Measurements from ENCODE around the gene SPOP.
"Not testable (repeated sequence)": the region's sequence is repeated elsewhere in the genome, so short reads cannot be mapped to it uniquely, and the experiment has no call there.

The SPOP gene

DNA sequence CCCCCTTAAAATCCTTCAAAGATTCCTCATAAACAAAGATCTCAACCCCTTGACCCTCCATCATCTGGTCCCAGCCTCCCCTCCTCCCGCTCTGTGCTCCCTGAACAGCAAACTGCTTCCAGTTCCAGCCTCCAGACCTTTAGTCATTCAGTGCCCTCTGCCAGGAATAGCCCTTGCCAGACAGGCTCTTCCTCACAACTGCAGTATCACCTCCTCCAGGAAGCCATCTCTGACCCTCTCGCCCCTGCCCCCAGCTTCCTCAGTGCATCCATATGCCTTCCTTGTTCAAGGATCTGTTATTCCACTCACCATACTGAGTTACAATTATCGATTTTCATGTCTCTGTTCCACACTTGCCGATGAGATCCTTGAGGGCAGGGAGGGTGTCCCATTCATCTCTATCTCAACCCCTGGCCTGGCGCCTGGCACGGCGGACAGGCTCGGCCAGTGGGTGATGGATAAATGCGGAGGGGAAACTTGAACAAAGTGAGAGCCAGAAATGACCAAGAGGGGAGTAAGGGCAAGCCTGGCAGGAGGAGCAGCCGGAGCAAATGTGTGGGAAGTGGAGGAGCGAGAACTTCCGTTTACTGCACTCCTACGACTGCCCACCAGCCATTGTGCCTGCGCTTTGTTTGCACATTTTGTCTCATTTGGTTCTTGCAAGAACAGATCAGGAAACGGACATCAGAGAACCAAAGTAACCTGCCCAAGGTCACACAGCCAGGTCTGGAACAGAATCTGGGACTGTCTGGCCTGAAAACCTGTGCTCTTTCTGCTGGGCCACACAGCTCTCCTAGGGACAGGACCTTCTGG, 104.2 kb downstream of the SPOP start:
- POLR2A ChIA-PET, result no interaction called here
- CTCF ChIA-PET, result interaction anchor here (0.7 to 20.7 kb wide), 4 partner anchors 17 to 423 kb away, joined by 3 to 880 read pairs (median 6); partner anchors contain the start of gene SLC35B1

DNA sequence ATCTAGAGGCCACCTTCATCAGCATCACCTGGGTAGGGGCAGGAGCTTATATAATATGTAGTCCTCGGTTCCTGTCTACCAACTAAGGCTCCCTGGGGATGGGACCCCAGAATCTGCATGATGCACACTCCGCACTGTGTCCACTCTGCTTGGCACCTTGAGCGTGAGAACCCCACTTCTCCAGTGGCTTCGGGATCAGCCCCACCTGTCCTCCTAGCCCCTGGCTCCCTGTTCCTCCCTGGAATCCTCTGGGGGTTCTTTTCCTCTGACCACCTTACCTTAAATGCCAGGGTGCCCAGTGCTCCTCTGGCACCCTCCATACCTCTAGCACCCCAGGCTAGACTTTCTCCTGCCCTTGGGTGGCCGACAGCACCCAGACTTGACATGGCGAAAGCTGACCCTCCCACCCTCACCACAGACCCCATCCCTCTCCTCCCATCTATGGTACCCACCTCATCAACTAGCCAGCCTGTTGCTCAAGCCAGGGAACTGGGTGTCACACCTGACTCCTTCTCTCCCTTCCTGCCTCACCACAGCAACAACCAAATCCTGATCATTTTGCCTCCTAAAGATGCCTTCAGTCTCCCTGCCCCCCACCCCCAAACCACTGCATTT, 105.0 kb downstream of the SPOP start:
- no peak for DNase-seq (ENCODE audit: extremely low spot score)
- TF ChIP-seq, protein P1, sequence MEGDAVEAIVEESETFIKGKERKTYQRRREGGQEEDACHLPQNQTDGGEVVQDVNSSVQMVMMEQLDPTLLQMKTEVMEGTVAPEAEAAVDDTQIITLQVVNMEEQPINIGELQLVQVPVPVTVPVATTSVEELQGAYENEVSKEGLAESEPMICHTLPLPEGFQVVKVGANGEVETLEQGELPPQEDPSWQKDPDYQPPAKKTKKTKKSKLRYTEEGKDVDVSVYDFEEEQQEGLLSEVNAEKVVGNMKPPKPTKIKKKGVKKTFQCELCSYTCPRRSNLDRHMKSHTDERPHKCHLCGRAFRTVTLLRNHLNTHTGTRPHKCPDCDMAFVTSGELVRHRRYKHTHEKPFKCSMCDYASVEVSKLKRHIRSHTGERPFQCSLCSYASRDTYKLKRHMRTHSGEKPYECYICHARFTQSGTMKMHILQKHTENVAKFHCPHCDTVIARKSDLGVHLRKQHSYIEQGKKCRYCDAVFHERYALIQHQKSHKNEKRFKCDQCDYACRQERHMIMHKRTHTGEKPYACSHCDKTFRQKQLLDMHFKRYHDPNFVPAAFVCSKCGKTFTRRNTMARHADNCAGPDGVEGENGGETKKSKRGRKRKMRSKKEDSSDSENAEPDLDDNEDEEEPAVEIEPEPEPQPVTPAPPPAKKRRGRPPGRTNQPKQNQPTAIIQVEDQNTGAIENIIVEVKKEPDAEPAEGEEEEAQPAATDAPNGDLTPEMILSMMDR (IDR thresholded peaks at IDR 0.05; ENCODE audit: control extremely low read depth, extremely low read depth, low read depth, missing control alignments), result no peak
- ChIA-PET CTCF (interaction anchor here (20.7 kb wide), 1 partner anchor 125 kb away, joined by 880 read pairs; the partner anchor contains the start of gene SLC35B1), POLR2A (no interaction called here)

More for the DNA sequence above, 104.2 kb downstream of the SPOP start:
- TF ChIP-seq, protein P1 (IDR thresholded peaks at IDR 0.05; ENCODE audit: control extremely low read depth, extremely low read depth, low read depth, missing control alignments), result no peak
- DNase-seq (ENCODE audit: extremely low spot score), result no peak

DNA sequence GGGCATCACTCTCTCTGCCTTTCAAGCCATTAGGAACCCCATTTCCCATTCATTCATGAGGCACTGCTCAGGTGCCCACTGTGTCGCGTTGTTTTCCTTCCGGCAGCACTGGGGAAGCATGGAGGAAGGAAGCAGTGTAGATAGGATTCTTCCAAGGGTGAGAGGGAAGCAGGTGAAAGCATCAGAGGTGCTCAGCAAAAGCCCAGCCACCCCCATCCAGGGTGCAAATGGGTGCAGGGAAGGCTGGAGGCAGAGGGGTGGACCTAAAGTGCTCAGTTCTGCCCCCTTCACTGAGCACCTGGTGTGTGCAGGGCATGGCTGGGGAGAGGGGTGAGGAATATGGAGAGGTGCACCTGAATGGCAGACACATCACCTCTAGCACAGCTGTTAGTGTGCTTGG, 105.7 kb downstream of the SPOP start:
- TF ChIP-seq, protein P1 (IDR thresholded peaks at IDR 0.05; ENCODE audit: control extremely low read depth, extremely low read depth, low read depth, missing control alignments), result no peak
- CTCF ChIA-PET, result interaction anchor here (2.3 to 20.7 kb wide), 6 partner anchors 11 to 425 kb away, joined by 12 to 880 read pairs (median 24); partner anchors contain the start of gene SLC35B1
- no peak for DNase-seq (ENCODE audit: extremely low spot score)
- POLR2A ChIA-PET, result no interaction called here

DNA sequence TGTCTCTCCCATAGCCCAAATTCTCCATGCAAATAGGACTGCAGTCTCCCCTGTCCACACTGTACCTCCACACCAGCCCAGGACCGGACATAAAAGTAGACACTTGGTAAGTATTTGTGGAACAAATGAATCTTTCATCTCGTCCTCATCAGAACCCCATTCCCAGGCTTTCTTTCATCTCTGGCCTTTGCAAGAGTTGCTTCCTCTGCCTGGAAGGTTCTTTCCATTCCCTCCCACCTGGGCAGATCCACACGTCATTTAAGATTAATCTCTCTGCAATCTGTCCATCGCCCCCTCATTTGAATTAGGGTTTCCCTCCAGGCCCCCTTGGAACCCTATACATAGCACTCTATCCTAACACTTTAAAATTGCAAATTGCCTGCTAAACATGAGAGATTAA, 106.1 kb downstream of the SPOP start:
- POLR2A ChIA-PET, result no interaction called here
- CTCF ChIA-PET, result interaction anchor here (0.7 to 20.7 kb wide), 15 partner anchors 11 to 426 kb away, joined by 3 to 880 read pairs (median 10); partner anchors contain the start of gene SLC35B1
- DNase-seq (ENCODE audit: extremely low spot score), result no peak
- TF ChIP-seq, protein P1 (IDR thresholded peaks at IDR 0.05; ENCODE audit: control extremely low read depth, extremely low read depth, low read depth, missing control alignments), result no peak

DNA sequence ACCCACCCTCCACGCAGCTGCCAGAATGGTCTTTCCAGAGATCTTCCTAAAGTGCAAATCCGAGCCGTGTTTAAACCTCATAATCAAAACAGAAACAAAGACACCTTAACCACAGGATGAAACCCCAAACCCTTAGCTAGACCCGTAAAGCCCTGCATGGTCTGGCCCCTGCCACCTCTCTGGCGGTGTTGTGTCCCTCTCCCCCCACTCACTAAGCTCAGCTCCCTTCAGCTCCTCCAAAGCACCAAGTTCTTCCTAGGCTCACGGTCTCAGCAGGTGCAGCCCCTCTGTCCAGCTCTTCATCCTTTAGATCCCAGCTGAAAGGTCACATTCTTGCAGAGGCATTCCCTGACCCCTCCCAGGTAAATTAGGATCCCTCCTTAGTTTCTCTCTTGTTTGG, 106.6 kb downstream of the SPOP start:
- POLR2A ChIA-PET, result no interaction called here
- TF ChIP-seq, protein P1 (IDR thresholded peaks at IDR 0.05; ENCODE audit: control extremely low read depth, extremely low read depth, low read depth, missing control alignments), result no peak
- CTCF ChIA-PET, result interaction anchor here (0.7 to 20.7 kb wide), 18 partner anchors 12 to 426 kb away, joined by 3 to 880 read pairs (median 6); partner anchors contain the start of gene SLC35B1

DNA sequence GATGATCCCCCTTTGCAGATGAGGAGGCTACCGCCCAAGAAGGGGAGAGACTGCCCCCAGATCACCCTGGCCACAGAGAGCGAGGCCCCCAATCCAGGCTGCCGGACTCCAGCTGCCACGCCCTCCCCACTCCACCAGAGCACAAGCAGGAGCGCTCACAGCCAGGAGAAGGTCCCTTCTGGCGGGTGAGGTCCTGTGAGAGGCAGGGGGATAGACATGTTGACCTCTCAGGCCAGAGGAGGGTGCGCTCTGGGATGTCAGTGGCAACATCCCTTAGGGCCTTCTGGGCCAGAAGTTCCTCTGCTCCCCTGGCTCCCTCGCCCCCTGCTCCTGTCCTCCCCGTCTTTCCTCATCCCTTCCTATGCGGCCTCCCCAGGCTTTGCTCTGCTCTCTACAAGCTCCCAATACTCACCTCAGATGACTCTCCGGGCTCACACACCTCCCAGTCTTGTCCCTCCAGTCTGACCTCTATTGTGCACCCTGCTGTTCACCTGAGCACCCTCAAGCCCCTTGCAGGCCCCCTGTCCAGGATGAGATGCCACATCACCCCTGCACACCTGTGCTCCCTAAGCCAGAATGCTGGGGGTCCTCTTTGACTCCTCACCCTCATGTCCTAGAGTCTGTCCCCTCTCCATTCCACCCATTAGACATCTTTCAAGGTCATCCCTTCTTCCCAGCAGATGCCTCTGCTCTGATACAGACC, 107.2 kb downstream of the SPOP start:
- DNase-seq (ENCODE audit: extremely low spot score), result no peak
- CTCF ChIA-PET, result interaction anchor here (0.6 to 20.7 kb wide), 59 partner anchors 9 to 590 kb away, joined by 3 to 880 read pairs (median 4); partner anchors contain the start of genes PHB1, SLC35B1 and SPOP
- POLR2A ChIA-PET, result no interaction called here
- TF ChIP-seq, protein P1 (IDR thresholded peaks at IDR 0.05; ENCODE audit: control extremely low read depth, extremely low read depth, low read depth, missing control alignments), result no peak

More for the DNA sequence above, 106.6 kb downstream of the SPOP start:
- DNase-seq (ENCODE audit: extremely low spot score), result no peak

DNA sequence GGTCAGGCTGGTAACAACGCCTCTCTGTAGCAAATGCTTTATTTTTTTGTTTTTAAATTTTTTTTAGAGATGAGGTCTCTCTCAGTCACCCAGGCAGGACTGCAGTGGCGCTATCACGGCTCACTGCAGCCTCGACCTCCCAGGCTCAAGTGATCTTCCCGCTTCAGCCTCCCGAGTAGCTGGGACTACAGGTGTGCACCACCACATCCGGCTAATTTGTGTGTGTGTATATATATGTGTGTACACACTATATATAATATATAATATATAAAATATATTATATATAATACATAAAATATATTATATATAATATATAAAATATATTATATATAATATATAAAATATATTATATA, 109.2 kb downstream of the SPOP start:
- POLR2A ChIA-PET; DNase-seq (ENCODE audit: extremely low spot score): not testable (repeated sequence)
- CTCF ChIA-PET, result interaction anchor here (1.4 to 20.7 kb wide), 6 partner anchors 12 to 222 kb away, joined by 4 to 880 read pairs (median 8); partner anchors contain the start of gene SLC35B1
